Measurements from ENCODE around the gene TACC2. TPM values are rescaled to one million over a fixed set of nuclear protein-coding genes. Genes with fewer than 3 reads are reported as not detected.

Gene TACC2
- total RNA-seq, 2 experiments from 2014 or later = not detected

DNA sequence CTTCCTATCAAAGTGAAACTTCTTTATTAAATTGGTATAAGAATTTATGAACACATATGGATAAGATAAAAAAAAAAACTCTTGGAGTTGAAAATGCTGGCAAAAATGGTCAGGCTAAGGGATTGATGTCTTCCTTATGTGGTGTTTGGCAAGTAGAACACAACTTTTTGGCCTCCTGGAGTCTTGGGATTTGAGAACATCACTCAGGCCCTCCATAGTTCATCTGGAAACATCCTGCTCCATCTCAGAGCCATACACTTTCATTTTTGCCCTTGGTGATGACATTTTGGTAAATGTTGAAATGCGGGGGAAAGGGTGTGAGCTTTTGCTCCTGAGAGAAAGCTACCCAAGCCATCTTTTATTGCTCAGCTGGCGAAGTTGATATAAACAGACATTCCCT is 254.6 kb downstream of the TACC2 start:
- H3K27ac Mint-ChIP-seq = no peak overlapping the region
- no peak for ATAC-seq
- no peaks in the 10 kb centered on the region for H3K9me3 Mint-ChIP-seq (ENCODE audit: low read depth)
- H3K36me3 Mint-ChIP-seq = no peaks in the 10 kb centered on the region
- DNase-seq = no peak
- H3K4me3 Mint-ChIP-seq = no peak overlapping the region
- no peaks in the 10 kb centered on the region for H3K27me3 Mint-ChIP-seq
- no peaks in the 10 kb centered on the region for H3K4me1 Mint-ChIP-seq
- CTCF ChIA-PET = no interaction called here

DNA sequence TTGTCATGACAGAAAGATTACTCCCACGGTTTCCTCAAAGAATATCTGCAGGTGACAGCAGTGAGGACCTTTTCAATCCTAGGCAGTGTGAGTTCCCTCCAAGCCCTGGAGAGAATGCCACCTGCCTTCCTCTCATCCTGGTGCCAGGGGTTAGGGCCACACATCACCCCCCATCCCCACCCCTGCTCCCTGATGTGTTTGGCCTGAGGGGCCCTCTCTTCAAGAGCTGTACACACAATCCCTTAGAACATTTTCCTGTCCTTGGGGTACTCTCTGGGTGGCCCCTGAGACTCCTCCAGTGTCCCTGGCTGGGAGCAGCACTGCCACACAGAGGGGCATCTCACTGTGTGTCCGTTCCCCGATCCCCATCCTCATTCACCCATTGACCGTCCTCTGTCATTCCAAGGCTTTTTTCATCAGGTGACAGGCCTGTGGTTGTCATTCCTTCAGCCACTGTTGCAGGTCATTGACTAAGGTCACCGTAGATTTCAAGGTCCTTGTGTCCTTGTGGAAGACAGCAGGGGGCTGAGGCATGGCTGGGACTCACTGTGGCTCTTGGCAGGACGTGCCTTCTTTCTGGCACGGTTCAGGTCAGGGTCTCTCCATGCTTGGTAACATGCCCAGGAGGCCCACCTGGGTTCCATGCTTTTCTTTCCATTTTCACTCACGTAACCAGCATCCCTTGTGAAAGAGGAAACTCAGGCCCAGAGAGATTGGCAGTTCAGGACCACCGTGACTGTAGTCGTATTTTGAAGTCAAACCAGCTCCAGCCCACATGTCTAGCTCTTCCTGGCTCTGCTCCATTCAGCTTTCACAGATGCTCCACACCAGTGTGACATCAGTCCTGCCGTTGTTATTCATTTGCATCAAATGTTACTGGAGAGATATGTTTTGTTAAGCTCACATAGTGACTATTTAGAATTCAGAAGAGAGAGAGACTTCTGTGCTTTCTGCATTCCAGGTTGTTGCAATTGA is 255.3 kb downstream of the TACC2 start:
- no peak for DNase-seq
- H3K9me3 Mint-ChIP-seq (ENCODE audit: low read depth) = no peaks in the 10 kb centered on the region
- no peaks in the 10 kb centered on the region for H3K36me3 Mint-ChIP-seq
- H3K27ac Mint-ChIP-seq = no peak overlapping the region
- no peaks in the 10 kb centered on the region for H3K4me1 Mint-ChIP-seq
- CTCF ChIA-PET = no interaction called here
- ATAC-seq = no peak
- H3K27me3 Mint-ChIP-seq = no peaks in the 10 kb centered on the region
- no peak overlapping the region for H3K4me3 Mint-ChIP-seq

DNA sequence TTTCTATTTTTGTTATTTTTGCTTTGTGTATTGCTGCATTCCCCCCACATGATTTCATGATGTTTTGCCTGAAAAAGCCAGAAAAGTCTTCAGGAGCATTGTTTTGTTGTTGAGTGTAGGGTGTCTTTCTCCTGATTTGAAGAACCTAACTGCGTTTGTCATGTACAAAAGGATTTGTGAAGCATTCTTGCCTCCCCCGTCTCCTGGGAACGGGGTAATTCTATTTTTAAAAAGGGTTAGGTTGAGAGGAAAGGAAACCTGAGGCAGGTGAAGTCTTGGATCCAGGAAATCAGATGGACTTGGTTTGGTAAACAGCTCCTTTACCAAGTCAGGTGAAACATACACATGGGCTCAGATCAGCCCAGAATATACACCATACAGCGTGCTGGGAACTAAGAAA is 256.2 kb downstream of the TACC2 start:
- no peaks in the 10 kb centered on the region for H3K4me1 Mint-ChIP-seq
- H3K9me3 Mint-ChIP-seq (ENCODE audit: low read depth) = no peaks in the 10 kb centered on the region
- H3K36me3 Mint-ChIP-seq = no peaks in the 10 kb centered on the region
- CTCF ChIA-PET = no interaction called here
- H3K27me3 Mint-ChIP-seq = no peaks in the 10 kb centered on the region
- H3K4me3 Mint-ChIP-seq = no peak overlapping the region
- ATAC-seq = no peak
- DNase-seq = no peak
- no peak overlapping the region for H3K27ac Mint-ChIP-seq

DNA sequence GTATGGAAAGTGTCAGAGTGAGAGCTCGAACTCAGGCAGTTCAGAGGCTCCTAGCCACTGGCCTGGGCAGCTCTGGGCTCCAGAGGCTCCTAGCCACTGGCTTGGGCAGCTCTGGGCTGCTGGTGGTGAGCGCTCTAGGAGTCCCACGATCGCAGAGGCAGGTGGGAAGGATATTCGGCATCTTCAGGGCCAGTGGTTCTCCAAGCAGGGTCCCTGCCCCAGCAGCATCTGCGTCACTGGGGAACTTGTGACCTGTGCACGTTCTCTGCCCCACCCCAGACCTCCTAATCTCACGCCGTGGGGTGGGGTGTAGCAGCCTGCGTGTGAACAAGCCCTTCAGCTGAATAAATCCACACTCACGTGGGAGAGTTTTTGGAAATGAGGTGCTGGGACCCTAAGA is 256.9 kb downstream of the TACC2 start:
- Mint-ChIP-seq H3K9me3 (ENCODE audit: low read depth) (no peaks in the 10 kb centered on the region), H3K36me3 (no peaks in the 10 kb centered on the region), H3K27ac (no peak overlapping the region), H3K4me3 (no peak overlapping the region), H3K4me1 (no peaks in the 10 kb centered on the region), H3K27me3 (no peaks in the 10 kb centered on the region)
- CTCF ChIA-PET = no interaction called here
- no peak for DNase-seq
- no peak for ATAC-seq

DNA sequence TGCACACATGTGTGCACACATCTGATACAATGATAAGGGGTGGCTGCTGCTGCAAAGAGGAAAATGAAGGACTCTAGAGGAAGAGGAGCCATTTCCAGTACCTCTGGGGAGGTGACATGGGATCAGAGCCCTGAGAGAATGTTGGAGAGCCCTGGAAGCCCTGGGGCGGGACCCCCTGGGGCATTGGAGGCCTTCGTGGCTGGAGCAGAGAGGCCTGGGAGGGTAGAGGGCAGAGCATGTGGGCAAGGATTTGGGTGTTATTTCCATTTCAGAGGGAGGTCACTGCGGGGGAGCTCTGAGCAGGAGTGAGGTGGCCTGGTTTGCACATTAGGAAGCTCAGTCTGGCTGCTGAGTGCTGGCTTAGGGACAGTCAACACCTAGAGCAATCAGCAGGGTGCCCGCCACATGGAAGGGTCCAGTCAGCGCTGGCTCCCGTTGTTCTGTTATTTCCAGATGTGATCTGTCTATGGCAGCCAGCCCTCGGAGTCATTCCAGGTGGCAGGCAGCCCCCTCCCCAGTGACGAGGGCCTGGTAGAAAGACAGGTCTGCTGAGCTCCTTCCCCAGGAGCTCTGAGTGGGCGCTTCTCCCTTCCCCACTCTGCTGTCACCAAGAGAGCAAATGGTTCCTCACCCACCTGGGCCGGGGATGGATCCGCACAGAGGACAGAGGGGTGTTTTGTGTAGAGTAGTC is 258.0 kb downstream of the TACC2 start:
- H3K4me3 Mint-ChIP-seq = no peak overlapping the region
- no peaks in the 10 kb centered on the region for H3K4me1 Mint-ChIP-seq
- DNase-seq (no peak), ATAC-seq (no peak)
- no peaks in the 10 kb centered on the region for H3K27me3 Mint-ChIP-seq
- H3K9me3 Mint-ChIP-seq (ENCODE audit: low read depth) = no peaks in the 10 kb centered on the region
- CTCF ChIA-PET = no interaction called here
- no peak overlapping the region for H3K27ac Mint-ChIP-seq
- H3K36me3 Mint-ChIP-seq = no peaks in the 10 kb centered on the region

DNA sequence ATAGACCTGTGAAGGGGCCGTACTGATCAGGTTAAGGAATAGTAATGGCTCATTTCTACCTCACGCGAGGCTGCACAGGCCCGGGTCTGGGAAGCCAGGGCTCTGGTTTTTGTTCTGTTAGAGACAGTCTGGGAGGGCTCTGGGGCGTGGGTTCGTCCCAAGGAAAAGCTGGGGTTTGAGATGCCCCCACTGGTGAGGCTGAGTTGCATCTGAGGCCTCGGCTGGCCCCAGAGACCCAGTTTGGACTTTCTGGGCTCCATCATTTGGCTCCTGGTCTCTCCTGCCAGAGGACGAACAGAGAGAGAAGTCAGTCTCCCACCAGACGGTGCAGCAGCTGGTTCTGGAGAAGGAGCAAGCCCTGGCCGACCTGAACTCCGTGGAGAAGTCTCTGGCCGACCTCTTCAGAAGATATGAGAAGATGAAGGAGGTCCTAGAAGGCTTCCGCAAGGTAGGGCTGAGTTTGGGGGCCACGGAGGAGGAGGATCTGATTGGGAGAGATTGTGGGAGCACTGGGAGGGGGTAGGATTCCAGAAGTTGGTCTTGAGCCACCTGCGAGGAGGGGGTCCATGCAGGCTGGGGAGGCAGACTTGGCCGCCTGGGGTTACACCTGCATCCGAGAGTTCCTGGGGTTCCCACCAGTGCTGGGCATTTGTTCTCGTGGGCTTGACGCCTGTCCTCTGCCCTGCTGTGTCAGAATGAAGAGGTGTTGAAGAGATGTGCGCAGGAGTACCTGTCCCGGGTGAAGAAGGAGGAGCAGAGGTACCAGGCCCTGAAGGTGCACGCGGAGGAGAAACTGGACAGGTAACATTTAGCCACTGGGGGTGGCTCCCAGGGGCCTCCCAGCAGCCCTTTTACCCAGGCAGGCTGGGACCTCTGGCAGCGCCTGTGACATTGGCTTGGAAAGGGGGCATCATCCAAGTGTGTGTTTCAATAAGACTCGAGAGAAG is 259.7 kb downstream of the TACC2 start:
- ATAC-seq = no peak
- Mint-ChIP-seq H3K27me3 (no peaks in the 10 kb centered on the region), H3K27ac (no peak overlapping the region), H3K9me3 (ENCODE audit: low read depth) (no peaks in the 10 kb centered on the region), H3K4me3 (no peak overlapping the region), H3K36me3 (no peaks in the 10 kb centered on the region), H3K4me1 (no peaks in the 10 kb centered on the region)
- CTCF ChIA-PET = no interaction called here
- DNase-seq = no peak

DNA sequence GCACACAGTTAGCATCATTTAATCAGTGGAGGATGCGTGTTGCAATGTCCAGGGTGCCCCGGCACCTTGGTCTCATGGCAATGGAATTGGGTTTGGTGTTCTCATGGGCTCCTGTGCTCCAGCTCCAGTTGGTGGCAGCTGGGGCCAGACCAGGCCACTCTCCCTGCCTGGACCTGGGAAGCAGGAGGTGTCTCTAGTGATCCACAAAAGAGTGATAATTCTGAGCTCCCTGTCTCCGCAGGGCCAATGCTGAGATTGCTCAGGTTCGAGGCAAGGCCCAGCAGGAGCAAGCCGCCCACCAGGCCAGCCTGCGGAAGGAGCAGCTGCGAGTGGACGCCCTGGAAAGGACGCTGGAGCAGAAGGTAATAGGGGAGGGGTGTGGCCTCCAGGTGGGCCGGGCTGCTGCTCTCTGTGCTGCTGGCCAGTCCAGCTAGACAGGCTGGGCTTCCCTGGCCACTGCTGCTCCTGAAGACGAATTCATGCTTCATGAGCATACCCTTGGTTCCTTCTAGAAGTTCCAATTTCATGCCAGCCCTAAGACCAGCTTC is 260.4 kb downstream of the TACC2 start:
- Mint-ChIP-seq H3K36me3 (no peaks in the 10 kb centered on the region), H3K27me3 (no peaks in the 10 kb centered on the region), H3K9me3 (ENCODE audit: low read depth) (no peaks in the 10 kb centered on the region), H3K4me3 (no peak overlapping the region), H3K4me1 (no peaks in the 10 kb centered on the region), H3K27ac (no peak overlapping the region)
- CTCF ChIA-PET = no interaction called here
- DNase-seq = no peak
- no peak for ATAC-seq

DNA sequence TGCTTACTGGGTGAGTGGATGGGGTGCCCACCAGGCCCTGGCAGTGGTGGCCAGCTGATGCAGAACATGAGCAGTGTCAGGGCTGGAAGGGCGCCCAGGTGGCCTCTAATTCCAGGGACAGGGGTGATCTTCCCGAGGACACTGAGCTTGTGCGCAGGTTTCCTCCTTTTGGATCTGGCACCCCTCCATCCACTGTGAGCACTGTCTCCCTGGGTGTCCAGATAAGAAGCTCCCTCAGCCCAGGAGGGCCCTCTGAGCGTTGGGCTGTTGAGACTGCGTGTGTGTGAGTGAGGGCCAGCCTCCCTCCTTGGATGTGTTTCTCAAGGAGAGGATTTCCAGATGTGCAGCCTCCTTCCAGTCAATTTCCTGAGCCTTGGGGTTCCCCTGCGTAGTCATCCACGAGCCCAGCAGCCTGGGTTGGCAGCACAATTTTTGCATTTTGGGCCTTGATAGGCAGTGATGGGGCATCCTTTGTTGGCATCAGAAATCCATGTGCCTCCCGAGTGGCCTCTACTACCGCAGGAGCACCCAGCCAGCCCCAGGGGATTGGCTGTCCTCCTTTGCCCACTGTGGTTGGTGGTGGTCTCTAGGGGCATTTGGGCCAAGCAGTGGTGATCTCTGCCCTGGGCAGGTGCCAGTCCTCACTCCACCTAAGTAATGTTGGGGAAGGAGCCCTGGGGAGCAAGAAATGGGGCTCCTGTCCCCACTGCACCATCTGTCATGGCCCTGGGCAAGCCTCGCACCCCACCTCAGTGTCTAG is 261.2 kb downstream of the TACC2 start:
- H3K27me3 Mint-ChIP-seq = no peaks in the 10 kb centered on the region
- no peaks in the 10 kb centered on the region for H3K4me1 Mint-ChIP-seq
- CTCF ChIA-PET = no interaction called here
- H3K27ac Mint-ChIP-seq = no peak overlapping the region
- no peak for DNase-seq
- ATAC-seq = no peak
- H3K4me3 Mint-ChIP-seq = no peak overlapping the region
- H3K36me3 Mint-ChIP-seq = no peaks in the 10 kb centered on the region
- H3K9me3 Mint-ChIP-seq (ENCODE audit: low read depth) = no peaks in the 10 kb centered on the region

DNA sequence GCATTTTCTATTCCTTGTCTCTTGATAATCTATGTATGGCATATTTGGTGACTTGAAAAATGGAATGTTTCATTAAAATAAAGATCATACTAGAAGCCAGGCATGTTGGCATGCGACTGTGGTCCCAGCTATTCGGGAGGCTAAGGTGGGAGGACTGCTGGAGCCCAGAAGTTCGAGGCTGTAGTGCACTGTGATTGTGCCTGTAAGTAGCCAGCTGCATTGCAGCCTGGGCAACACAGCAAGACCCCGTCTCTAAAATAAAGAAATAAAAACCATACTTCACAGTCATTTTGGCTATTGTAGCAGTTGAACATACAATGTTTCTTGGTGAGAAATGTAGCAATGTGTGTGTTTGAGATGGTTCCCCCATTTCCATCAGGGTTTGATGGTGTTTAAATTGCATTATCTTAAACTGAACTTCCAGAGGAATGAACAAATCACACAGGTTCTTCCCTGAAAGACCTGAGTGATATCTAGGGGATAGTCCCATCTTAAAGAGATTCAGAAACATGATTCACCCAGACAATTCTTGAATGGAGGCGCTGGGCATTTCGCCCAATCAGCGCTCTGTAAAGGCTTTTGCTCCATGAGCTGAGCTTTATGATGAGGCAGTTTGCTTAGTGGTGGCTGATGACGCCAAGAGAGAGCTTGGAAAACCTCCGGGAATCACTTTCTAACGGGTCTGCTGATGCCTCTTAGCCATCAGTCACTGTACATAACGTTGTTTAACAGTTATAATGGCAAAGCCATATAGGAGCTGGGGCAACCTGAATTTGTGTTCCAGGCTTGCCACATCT is 262.7 kb downstream of the TACC2 start:
- CTCF ChIA-PET = no interaction called here
- no peaks in the 10 kb centered on the region for H3K4me1 Mint-ChIP-seq
- DNase-seq = peak; percentile 26

DNA sequence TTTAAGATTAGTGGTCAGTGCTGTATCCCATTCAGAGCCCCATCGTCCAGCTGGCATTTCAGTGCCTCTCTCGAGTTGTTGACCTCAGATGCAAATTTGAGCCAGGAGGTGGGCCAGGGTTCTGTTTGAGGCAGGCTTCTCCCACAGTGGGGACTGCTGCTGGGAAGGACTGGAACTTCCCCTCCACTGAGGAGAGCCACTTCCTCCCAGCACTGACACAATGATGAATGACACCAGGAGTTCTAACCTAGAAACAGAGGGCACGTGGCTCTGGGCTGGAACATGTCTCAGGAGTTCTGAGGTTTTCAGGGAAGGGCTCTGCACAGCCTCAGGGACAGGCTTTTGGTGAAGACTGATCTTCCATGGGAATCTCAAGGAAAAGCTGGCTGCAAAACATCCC is 263.8 kb downstream of the TACC2 start:
- CTCF ChIA-PET = no interaction called here
- no peak overlapping the region for H3K4me3 Mint-ChIP-seq
- H3K9me3 Mint-ChIP-seq (ENCODE audit: low read depth) = no peaks in the 10 kb centered on the region
- no peaks in the 10 kb centered on the region for H3K36me3 Mint-ChIP-seq
- H3K27ac Mint-ChIP-seq = no peak overlapping the region
- ATAC-seq = no peak
- DNase-seq = peak; percentile 18
- no peaks in the 10 kb centered on the region for H3K4me1 Mint-ChIP-seq
- peaks cover 4% of the 10 kb centered on the region for H3K27me3 Mint-ChIP-seq

More for the DNA sequence above, 262.7 kb downstream of the TACC2 start:
- Mint-ChIP-seq H3K27me3 (no peaks in the 10 kb centered on the region), H3K4me3 (no peak overlapping the region), H3K9me3 (ENCODE audit: low read depth) (no peaks in the 10 kb centered on the region), H3K27ac (no peak overlapping the region), H3K36me3 (no peaks in the 10 kb centered on the region)
- ATAC-seq = no peak

DNA sequence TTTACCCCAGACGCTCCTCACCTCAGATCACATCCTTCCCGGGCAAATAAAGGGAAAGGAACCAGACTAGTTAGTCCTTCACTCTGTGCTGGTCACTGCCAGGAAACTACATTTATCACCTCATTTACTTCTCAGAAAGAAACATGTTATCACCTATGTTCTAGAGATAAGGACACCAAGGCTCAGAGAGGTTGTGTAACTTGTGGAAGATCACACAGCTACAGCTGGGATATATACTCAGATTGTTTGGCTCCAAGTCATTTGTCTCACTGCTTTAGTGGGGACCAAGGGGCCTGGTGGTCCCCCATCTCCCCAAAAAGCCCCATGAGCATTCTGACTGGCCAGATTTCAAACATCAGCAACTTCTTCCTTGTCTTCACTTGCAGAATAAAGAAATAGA is 264.6 kb downstream of the TACC2 start:
- H3K4me1 Mint-ChIP-seq = no peaks in the 10 kb centered on the region
- CTCF ChIA-PET = no interaction called here
- ATAC-seq = no peak

DNA sequence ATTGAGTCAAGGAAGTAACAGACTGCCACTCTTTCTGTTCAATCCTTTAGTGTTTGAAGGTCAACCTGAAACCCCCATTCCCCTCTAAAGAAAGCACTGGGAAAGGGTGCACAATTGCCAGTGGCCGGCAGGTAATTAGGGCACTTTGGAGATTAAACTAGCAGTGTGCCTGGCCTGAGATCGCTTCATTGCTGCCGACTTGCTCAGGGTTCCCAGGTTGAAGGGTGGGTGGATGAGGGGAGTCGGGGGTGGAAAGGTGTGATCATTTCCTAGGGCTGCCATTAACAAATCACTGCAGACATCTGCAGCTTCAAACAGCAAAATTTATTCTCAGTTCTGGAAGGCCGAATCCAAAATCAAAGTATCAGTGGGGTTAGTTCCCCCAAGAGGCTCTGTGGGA is 265.9 kb downstream of the TACC2 start:
- H3K27me3 Mint-ChIP-seq = peaks cover 8% of the 10 kb centered on the region
- no peaks in the 10 kb centered on the region for H3K9me3 Mint-ChIP-seq (ENCODE audit: low read depth)
- no peak overlapping the region for H3K4me3 Mint-ChIP-seq
- no peaks in the 10 kb centered on the region for H3K36me3 Mint-ChIP-seq
- no peak for DNase-seq
- CTCF ChIA-PET = no interaction called here
- H3K4me1 Mint-ChIP-seq = no peaks in the 10 kb centered on the region
- H3K27ac Mint-ChIP-seq = no peak overlapping the region
- no peak for ATAC-seq

More for the DNA sequence above, 264.6 kb downstream of the TACC2 start:
- Mint-ChIP-seq H3K9me3 (ENCODE audit: low read depth) (no peaks in the 10 kb centered on the region), H3K27me3 (peaks cover 5% of the 10 kb centered on the region), H3K4me3 (no peak overlapping the region), H3K36me3 (no peaks in the 10 kb centered on the region), H3K27ac (no peak overlapping the region)
- DNase-seq = no peak
